Cerebellar cortex (tissue), 1 donor: Measurements from ENCODE around the gene PPP1R9B.

Experiments used
- DNase-seq: peaks from one replicate; pipeline ENCODE4 v3.0.0-alpha.2; 2015; ENCODE audit warnings: low spot score

Gene PPP1R9B

GRCh38 chr17:50173335-50173941 lies 23.0 kb upstream of the PPP1R9B start:
- no peak for DNase-seq

- DNase-seq = no peak
These were observed 22.5 kb upstream of the PPP1R9B start for GRCh38 chr17:50172936-50173334.

DNA sequence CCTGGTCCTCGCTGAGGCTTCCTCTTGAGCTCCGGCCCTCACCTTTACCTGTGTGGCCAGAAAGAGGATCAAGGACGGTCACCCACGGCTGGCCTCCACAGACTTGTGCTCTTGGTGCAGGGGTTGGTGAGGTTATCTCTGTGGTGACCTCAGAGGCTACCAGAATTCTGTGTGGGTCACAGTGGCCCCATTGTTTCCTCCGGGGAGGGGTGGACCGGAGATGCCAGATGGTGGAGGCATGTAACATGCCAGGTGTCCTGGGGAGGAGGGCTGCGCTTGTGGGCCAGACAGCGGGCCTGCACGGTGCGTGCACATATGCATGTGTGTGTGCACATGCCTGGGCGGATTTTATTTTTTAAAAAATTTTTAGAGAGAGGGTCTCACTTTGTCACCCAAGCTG lies 21.7 kb upstream of the PPP1R9B start:
- peak; percentile 58 for DNase-seq

DNA sequence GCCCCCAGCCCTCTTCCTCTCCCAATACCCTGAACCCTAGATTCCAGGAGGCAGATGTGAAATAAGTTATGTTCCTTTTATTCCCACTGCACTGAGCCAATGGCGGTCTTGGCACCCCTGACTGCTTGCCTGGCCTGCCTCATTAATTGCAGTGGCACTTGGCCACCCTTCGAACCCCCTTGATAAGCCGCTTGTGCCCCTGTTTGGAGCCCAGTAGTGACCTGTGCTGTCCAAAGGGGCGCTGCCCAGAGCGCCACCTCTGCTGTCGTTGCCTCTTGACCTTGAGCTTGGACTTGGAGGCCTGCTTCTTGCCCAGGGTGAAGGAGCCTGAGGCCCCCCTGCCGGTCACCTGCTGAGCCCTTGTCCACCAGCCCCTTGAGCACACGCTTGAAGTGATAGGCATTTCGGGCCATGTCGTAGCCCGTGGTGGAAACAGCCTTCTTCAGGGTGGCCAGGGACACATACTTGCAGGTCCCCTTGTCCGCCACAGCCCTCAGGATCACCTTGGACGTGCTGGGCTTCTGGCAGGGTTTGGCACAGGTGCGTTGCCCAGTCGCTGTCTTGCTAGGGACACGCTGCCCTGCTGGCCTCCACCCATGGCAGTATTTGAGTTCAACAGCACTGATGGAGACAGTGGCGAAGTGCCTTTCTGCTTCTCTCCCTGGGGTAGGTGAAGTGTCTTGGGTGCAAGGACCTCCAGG lies 21.0 kb upstream of the PPP1R9B start:
- DNase-seq = no peak

DNA sequence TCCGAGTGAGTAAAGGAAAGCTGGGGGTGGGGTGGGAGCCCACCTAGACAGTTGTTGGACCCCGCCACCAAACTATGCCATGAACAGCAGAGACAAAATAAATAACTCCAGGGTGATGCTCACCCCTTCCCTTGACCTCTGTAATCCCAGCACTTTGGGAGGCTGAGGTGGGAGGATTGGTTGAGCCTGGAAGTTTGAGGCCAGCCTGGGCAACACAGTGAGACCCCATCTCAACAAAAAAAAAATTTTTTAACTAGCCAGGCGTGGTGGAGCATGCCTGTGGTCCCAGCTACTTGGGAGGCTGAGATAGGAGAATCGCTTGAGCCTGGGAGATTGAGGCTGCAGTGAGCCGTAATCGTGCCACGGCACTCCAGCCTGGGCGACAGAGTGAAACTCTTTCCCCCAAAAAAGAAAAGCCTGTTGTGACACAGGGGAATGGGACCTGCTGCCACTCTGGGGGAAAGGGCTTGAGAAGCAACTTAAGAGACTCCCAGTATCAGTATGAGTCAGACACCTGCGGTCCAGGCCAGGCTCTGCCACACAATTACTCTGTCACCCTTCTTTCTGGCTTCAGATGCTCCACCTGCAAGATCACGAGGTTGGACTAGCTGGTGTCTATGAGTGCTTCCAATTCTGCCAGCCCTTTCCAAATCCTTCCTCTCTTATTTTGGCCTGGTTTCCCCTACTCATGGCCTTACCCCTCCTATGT lies 20.3 kb upstream of the PPP1R9B start:
- DNase-seq = no peak

DNA sequence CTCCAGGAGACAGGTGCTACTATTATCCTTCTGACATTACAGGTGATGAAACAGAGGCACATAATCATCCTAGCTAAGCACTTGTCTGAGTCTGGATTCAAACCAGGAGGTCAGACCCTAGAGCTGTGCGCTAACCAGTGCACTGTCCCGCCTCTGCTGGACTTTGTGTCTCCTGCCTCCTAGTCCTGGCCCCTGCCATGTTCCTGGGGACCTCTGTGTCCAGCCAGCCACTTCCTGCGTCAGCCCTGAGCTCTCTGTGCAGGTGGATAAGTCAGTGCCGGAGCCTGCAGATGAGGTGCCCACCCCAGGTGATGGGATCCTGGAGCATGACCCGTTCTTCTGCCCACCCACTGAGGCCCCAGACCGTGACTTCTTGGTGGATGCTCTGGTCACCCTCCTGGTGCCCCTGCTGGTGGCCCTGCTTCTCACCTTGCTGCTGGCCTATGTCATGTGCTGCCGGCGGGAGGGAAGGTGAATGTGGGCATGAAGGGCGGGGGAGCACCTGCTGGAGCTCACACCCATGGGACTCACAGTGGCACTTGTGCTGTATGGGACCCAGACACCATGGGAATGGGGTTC lies 19.5 kb upstream of the PPP1R9B start:
- DNase-seq = no peak

- peak; percentile 75 for DNase-seq
These were observed 18.8 kb upstream of the PPP1R9B start for GRCh38 chr17:50169121-50169764.

DNA sequence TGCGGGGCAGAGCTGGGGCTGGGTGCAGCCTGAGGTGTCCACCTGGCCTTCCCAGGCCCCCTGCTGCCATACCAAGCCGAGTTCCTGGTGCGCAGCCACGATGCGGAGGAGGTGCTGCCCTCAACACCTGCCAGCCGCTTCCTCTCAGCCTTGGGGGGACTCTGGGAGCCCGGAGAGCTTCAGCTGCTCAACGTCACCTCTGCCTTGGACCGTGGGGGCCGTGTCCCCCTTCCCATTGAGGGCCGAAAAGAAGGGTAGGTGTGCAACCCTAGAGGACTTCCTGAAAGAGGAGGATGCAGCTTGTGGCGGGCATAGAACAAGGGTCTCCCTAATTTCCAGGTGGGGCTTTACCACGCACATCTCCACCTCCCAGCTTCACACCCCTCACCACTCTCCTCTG lies 17.8 kb upstream of the PPP1R9B start:
- no peak for DNase-seq

GRCh38 chr17:50167371-50167770 lies 16.9 kb upstream of the PPP1R9B start:
- DNase-seq = no peak

- no peak for DNase-seq
These were observed 16.2 kb upstream of the PPP1R9B start for GRCh38 chr17:50166518-50167181.

DNA sequence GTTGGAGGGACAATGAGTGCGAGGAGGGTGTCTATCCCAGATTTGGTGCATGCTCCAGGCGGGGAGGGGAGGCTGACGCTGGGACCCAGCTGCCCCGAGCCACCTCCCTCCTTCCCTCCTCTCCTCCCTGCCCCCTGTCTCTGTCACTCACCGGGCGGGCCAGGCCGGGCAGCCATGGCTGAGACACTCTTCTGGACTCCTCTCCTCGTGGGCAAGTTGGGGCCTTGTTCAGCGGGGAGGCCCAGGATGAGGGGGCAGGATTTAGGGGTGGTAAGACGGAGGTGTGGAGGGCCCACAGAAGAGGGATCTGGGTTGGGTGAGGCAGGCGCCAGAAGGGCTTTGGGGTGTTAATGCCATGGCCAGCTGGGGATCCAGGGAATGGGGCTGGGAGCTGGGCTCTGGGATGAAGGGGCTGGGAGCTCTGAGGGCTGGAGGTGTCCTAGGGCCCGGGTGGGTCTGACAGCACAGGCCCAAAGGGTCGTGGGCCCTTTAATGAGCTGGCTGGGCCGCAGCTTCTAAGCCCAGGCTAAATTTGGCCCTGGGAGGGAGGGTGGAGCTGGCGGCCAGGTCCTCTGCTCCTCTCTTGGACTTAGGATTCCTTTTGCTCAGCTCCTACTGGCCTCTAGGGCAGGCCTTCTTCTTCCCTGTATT lies 15.5 kb upstream of the PPP1R9B start, which contains the start of gene SGCA:
TSS of gene SGCA (plus strand) at position 139 of the 651 bp plus-strand sequence. CDS start at position 175, 36 bp downstream.
- peak; percentile 64 for DNase-seq

DNA sequence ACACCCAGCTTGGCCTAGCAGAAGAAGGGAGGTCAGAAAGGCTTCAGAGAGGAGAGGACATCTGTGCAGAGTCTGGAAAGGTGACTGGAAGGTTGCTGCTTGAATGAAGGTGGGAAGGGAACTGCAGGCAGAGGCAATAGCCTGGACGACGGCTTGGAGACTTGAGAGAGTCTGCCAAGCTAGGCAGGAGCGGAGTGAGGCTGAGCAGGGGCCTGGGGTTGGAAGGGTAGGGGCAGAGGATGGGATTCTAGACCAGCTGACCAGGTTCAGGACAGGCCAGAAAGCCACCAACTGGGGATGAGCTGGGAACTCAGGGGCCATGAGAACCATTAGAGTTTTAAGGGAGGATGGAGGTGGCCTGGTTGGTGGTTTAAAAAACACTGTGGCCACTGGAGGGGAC lies 15.0 kb upstream of the PPP1R9B start:
- DNase-seq = no peak

DNA sequence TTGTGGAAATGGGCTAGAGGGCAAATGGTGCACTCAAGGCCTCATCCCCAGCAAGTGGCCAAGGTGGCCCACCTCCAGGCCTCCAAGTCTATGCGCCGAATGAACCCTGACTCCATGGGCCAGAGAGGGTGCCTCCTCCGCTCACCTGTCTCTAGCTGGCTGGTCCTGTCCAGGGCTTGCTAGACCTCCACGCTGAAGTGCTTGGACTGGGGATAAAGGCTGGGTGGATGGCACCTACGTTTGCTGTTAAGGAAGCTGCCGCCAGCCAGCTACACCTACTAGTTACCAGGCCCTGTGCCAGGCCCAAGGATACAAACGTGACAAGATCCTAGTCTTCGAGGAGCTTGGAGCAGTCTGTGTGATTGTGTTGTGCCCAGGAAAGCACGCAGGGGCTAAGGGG lies 14.6 kb upstream of the PPP1R9B start:
- DNase-seq = no peak

DNA sequence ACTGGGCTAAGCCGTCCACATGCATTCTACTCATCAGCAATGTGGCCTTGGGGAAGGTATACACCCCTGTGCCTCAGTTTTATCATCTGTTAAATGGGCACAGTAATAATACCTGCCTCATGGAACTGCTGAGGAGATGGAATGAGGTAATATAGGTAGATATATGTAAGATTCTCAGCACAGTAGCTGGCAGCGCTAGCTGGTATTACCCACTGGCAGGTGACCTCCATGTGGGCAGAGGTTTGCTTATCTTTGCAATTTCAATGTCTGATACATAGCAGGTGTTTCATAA lies 14.2 kb upstream of the PPP1R9B start:
- no peak for DNase-seq

DNA sequence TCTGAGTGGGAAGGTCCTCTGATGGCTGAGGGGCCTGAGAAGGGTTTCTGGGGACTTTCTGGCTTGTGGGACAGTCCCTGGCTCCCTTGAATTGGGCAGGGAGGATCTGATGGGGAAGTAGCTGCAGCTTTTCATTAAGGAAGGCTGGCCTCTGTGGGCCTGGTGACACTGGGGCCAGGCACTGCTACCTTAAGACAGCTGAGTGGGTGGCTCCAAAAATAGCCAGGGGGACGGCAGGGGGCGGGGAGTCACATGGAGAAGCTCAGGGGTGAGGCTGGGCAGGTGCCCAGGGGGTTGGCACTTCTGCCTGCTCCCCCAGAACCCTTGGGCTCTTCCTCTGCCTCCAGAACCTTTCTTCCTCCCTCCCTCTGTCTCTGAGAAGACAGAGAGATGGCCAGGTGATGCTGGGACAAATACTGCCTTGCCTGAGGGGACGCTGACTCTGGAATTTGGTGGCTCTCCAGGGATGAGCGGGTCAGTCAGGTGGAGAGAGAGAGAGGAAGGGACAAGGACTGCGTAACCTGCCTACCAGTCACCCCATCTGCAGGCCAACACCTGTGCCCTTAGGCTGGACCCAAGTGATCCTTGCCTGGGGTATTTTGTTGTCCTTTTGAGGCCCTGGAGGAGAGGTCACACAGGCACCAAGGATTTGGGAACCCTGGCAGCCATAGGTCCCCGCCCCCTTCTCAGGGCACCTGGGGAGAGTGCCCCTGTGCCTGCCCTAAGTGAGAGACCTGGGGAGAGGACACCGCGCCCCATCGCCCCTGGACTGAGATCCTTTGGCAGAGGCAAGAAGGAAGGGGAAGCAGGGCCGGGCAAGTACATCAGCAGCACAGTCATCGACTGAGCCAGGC lies 13.6 kb upstream of the PPP1R9B start:
- DNase-seq = no peak

- no peak for DNase-seq
These were observed 12.2 kb upstream of the PPP1R9B start for GRCh38 chr17:50162466-50163254.

- DNase-seq = no peak
These were observed 11.4 kb upstream of the PPP1R9B start for GRCh38 chr17:50161911-50162288.

DNA sequence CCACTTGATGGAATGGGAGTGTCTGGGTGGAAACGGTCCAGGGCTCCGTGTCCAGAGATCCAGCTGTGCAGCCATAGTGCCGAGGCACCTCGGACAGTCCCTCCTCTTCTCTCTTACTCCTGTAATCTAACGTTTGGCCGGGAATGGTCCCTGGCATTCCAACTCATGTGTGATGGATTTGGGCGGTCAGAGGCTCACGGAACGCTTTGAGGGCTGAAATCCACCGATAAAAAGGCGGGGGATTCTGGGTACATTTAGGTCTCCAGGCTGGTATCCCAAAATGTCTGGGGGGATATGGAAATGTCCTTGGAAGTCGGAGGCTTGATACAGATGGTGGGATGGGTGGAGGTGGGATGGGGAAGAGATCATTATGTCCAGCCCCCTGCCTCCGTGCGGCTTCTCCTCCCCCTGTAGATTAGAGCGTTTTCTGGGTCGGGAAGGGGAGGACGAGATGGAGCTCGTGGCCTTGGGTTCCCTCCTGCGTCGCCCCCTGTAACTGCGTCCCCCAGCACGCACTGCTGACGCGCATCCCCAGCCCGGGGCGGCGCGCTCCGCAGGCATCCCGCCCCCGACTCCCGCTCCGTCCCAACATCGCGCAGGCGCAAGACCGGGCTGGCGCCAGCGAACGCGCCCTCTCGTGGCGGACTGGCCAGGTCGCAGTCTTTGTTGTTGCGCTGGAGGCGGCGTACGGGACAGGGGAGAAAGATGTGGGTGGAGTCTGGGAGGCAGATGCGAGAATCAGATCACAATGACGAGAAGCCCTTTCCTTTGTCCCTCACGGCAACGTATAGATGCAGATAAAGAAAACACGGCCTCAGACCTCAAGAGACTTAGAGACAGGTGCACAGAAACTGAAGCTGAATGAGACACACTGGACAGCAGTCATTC lies 10.8 kb upstream of the PPP1R9B start:
- peak; percentile 90 for DNase-seq

DNA sequence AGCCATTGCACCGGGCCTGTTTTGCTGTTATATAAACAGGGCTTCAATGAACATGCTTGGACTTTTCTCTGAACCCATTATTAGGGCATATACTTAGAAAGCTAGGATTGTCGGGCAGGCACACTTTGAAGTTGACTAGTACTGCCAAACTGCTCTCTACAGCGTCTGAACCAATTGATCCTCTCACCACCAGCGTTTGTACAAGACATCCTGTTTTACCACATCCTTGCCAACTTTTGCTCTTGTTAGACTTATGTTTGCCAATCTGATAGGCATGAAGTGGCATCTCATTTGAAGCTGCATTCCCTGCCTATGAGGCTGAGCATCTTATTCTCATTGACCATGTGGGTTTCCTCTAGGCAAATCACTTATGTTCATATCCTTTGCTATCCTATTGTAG lies 7.4 kb upstream of the PPP1R9B start:
- no peak for DNase-seq
